A673 (cell line): ENCODE data around the gene RAG2. TPM values are rescaled to one million over a fixed set of nuclear protein-coding genes. Genes with fewer than 3 reads are reported as not detected.

ENCODE experiments used
- Bru-seq: library from RNA; stranded (reverse); fragments of 400-500 nt; gene quantifications from one replicate; lab custom pipeline; 2021; lab: Mats Ljungman, UMichigan
- BruChase-seq, 2 experiments: library from RNA; stranded (reverse); fragments of 400-500 nt; gene quantifications; one replicate each; lab custom pipeline; 2021; lab: Mats Ljungman, UMichigan
- BruUV-seq: library from RNA; stranded (reverse); fragments of 400-500 nt; replicated peaks from 2 replicates; lab custom pipeline; 2021; lab: Mats Ljungman, UMichigan
- CTCF ChIA-PET: fragments of 300-600 bp; sonication (Branson Sonifier 250); formaldehyde crosslinking; loops from one replicate; lab custom pipeline; 2022; ENCODE audit warnings: antibody characterized with exemption; lab: Charles Lee
- POLR2A ChIA-PET: fragments of 300-600 bp; sonication (Branson Sonifier 250); formaldehyde crosslinking; loops from one replicate; lab custom pipeline; 2022; ENCODE audit warnings: antibody characterized with exemption; ENCODE audit not compliant: low non-redundant PET; lab: Charles Lee
- DNase-seq: peaks from one replicate; pipeline ENCODE4 v3.0.0-alpha.2; 2015; ENCODE audit warnings: low spot score
- H3K27ac ChIP-seq: fragments of 200-600 bp; sonication (generic); 2 replicates; pipeline ENCODE4 v1.5.1; 2016; ENCODE audit warnings: mixed run types, low read depth, mild to moderate bottlenecking, mixed read lengths, antibody characterized with exemption, low read length; ENCODE audit not compliant: poor library complexity, severe bottlenecking
- H3K27me3 ChIP-seq: fragments of 200-600 bp; sonication (generic); replicated peaks from 2 replicates; pipeline ENCODE4 v1.6.1; 2017; ENCODE audit warnings: mixed run types, low read depth, mild to moderate bottlenecking, mixed read lengths, antibody characterized with exemption, low read length; ENCODE audit not compliant: insufficient read depth, poor library complexity
- H3K36me3 ChIP-seq: fragments of 200-600 bp; sonication (generic); 2 replicates; pipeline ENCODE4 v1.6.1; 2016; ENCODE audit warnings: mixed run types, mild to moderate bottlenecking, mixed read lengths, antibody characterized with exemption, low read length; ENCODE audit not compliant: insufficient read depth, poor library complexity, severe bottlenecking
- H3K4me1 ChIP-seq: fragments of 200-600 bp; sonication (generic); 2 replicates; pipeline ENCODE4 v1.6.1; 2017; ENCODE audit warnings: mixed run types, mild to moderate bottlenecking, mixed read lengths, antibody characterized with exemption, low read length; ENCODE audit not compliant: insufficient read depth, poor library complexity, severe bottlenecking
- H3K4me3 ChIP-seq: fragments of 200-600 bp; sonication (generic); 2 replicates; pipeline ENCODE4 v1.5.1; 2016; ENCODE audit warnings: low read depth, mixed run types, mild to moderate bottlenecking, mixed read lengths, low read length; ENCODE audit not compliant: poor library complexity, severe bottlenecking
- H3K9me3 ChIP-seq: fragments of 200-600 bp; sonication (generic); 2 replicates; pipeline ENCODE4 v1.6.1; 2016; ENCODE audit warnings: mixed run types, low read depth, mild to moderate bottlenecking, mixed read lengths, antibody characterized with exemption, low read length; ENCODE audit not compliant: poor library complexity, severe bottlenecking
- EZH2 ChIP-seq: fragments of 200-600 bp; sonication (generic); IDR thresholded peaks from 2 replicates; pipeline ENCODE4 v1.6.1; 2017; ENCODE audit warnings: borderline replicate concordance, low read depth, mild to moderate bottlenecking, mixed read lengths, antibody characterized with exemption, low read length; ENCODE audit not compliant: poor library complexity, severe bottlenecking
- intact Hi-C: fragments of 100-400 bp; cut with micrococcal nuclease; formaldehyde crosslinking; loops from one replicate; pipeline ENCODE4 v1.10.0; 2022; ENCODE audit not compliant: unreplicated experiment
- long read RNA-seq: library from polyadenylated mRNA; stranded (forward); transcript quantifications from one replicate; pipeline ENCODE4 v2.0.0, GENCODE V29; 2022
- total RNA-seq: library from RNA; stranded (reverse); gene quantifications from 2 replicates; pipeline ENCODE4 v1.2.3, GENCODE V29; 2021
- TF ChIP-seq, protein P1 (sequence below): fragments of 300-800, 200-600 bp; sonication (generic); conservative IDR thresholded peaks from 2 replicates; pipeline ENCODE4 v1.5.1; 2017; ENCODE audit warnings: low read depth, mild to moderate bottlenecking, antibody characterized with exemption, low read length, moderate library complexity, mixed read lengths

RAG2 gene
- total RNA-seq (not detected in 2 replicates), Bru-seq, nascent RNA (not detected), BruChase-seq, experiment 1, labeled RNA remaining after a 2-hour chase (not detected), BruChase-seq, experiment 2, labeled RNA remaining after a 6-hour chase (percentile 10 among the genes with signal in this experiment)
- long read RNA-seq, partial matches to known transcripts: 0 of 13 reads
- long read RNA-seq, other reads (novel, unspliced or antisense): 13 of 13 reads

GRCh38 chr11:36598051-36598450, at the start of gene RAG2:
Gene RAG2, minus strand, starts transcription at chr11:36598236. Its CDS starts 4,068 bp downstream, at chr11:36594168.
- CTCF ChIA-PET: no interaction called here
- no TSS peak for BruUV-seq
- Histone ChIP-seq H3K27me3 (peaks cover 2% of the 10 kb centered on the region), H3K4me3 (no peak within 1 kb of the TSS), H3K9me3 (no peaks in the 10 kb centered on the region), H3K27ac (no peak within 1 kb of the TSS), H3K4me1 (peaks cover 7% of the 10 kb centered on the region), H3K36me3 (no peaks in the 10 kb centered on the region)
- intact Hi-C loops: no loop called here
- POLR2A ChIA-PET: no interaction called here
- DNase-seq: no peak
- TF ChIP-seq EZH2: no peak
- TF ChIP-seq, protein P1, sequence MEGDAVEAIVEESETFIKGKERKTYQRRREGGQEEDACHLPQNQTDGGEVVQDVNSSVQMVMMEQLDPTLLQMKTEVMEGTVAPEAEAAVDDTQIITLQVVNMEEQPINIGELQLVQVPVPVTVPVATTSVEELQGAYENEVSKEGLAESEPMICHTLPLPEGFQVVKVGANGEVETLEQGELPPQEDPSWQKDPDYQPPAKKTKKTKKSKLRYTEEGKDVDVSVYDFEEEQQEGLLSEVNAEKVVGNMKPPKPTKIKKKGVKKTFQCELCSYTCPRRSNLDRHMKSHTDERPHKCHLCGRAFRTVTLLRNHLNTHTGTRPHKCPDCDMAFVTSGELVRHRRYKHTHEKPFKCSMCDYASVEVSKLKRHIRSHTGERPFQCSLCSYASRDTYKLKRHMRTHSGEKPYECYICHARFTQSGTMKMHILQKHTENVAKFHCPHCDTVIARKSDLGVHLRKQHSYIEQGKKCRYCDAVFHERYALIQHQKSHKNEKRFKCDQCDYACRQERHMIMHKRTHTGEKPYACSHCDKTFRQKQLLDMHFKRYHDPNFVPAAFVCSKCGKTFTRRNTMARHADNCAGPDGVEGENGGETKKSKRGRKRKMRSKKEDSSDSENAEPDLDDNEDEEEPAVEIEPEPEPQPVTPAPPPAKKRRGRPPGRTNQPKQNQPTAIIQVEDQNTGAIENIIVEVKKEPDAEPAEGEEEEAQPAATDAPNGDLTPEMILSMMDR: no peak

GRCh38 chr11:36638556-36638955, 40.5 kb upstream of the RAG2 start:
- no TSS peak for BruUV-seq
- ChIA-PET CTCF (no interaction called here), POLR2A (no interaction called here)
- no peak for TF ChIP-seq EZH2
- Histone ChIP-seq H3K27ac (no peak overlapping the region), H3K27me3 (no peaks in the 10 kb centered on the region), H3K9me3 (no peaks in the 10 kb centered on the region), H3K4me3 (no peak overlapping the region), H3K36me3 (no peaks in the 10 kb centered on the region), H3K4me1 (no peaks in the 10 kb centered on the region)
- intact Hi-C loops: no loop called here
- no peak for DNase-seq

GRCh38 chr11:36635066-36635862, 37.2 kb upstream of the RAG2 start:
- intact Hi-C loops: no loop called here
- H3K4me1 ChIP-seq: no peaks in the 10 kb centered on the region
- no TSS peak for BruUV-seq
- H3K4me3 ChIP-seq: no peak overlapping the region
- H3K27ac ChIP-seq: no peak overlapping the region
- no peaks in the 10 kb centered on the region for H3K36me3 ChIP-seq
- TF ChIP-seq, protein P1: no peak
- no peak for TF ChIP-seq EZH2
- DNase-seq: no peak
- CTCF ChIA-PET: no interaction called here
- no peaks in the 10 kb centered on the region for H3K9me3 ChIP-seq
- POLR2A ChIA-PET: interaction anchor here (0.7 kb wide), 1 partner anchor 988 kb away, joined by 3 read pairs; no protein-coding TSS in a partner anchor
- no peaks in the 10 kb centered on the region for H3K27me3 ChIP-seq
